ENCODE data around the gene ADCY2.

The ADCY2 gene

DNA sequence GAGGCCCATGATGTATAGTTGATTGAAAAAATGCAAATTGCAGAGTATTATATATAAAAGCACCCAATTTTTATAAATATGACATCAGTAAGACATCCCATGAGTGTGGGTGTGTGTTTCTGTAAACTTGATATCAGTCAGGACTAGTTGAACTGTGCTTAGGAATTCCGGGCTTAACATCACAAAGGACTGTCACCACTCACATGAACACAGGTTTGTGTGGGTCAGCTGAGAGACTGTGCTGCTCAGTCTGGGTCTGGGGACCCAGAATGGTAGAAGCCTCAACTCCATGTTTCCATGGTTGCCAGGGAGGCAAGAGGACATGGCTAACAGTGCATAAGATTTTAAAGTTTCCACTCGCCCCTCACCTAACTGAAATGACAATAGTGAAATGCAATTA lies 120.3 kb downstream of the ADCY2 start:
- no peak for DNase-seq (ENCODE audit: low read depth)

DNA sequence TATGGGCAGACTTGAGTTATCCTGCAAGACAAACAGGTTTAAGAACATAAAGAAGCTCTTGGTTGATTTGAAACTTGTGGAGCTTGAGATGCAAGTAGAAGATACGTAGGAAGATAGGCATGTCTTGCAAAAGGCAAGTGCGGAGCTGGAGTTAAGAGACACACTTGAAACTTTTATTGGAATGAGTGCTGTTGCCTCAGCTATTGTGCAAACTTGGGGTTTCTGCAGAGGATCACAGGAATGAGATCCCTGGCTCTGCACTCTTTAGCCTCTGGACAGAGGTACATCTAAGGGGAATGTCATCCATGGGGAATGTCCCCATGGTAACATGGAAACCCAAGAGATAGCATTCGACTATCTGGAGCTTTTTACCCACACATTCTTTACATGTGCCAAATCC lies 121.1 kb downstream of the ADCY2 start:
- no peak for DNase-seq (ENCODE audit: low read depth)

DNA sequence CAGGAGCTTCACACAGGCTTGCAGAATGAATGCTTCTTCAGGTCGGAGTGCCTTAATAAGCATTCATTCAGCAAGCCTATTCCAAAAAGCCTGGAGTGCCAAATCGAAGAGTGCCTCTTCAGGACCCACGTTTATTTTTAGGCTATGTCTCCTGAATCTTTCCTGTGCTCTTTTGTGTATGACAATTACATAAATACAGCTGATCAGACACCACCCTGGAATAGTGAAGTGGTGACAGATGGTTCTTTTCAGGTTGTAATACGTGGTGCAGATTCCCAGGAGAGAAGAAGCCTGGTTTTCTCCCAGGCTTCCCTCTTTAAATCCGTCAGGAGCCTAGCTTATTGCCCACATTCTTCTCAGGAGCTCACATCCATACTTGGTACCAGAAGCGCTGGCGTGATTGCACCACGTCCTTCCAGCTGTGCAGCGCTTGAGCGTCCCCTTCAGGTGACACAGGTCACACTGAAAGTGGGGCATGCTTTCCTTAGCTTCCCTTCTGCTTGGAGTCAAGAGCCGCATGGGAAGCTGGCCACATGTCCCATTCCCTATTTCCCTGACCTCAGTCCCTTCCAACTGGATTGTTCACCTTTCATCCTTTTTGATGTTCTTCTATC lies 123.1 kb downstream of the ADCY2 start:
- DNase-seq (ENCODE audit: low read depth), result no peak

DNA sequence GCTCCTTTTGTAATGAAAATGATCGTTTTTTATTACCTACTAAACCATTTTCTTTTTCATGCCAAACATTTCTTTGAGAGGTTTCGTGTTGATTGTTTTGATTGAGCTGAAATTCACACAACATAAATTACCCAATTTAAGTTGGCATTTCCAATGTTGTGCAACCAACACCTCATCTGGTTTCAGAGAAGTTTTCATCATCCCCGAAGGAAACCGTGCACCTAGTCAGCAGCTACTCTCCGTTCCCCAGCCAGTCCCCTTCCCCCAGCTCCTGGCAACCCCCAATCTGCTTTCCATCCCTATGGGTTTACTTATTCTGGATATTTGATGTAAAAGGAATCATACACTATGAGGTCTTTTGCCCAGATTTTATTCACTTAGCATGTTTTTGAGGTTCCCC lies 123.6 kb downstream of the ADCY2 start:
- DNase-seq (ENCODE audit: low read depth), result no peak

- DNase-seq (ENCODE audit: low read depth), result no peak
Observed at GRCh38 chr5:7529880-7530279, 133.9 kb downstream of the ADCY2 start.

DNA sequence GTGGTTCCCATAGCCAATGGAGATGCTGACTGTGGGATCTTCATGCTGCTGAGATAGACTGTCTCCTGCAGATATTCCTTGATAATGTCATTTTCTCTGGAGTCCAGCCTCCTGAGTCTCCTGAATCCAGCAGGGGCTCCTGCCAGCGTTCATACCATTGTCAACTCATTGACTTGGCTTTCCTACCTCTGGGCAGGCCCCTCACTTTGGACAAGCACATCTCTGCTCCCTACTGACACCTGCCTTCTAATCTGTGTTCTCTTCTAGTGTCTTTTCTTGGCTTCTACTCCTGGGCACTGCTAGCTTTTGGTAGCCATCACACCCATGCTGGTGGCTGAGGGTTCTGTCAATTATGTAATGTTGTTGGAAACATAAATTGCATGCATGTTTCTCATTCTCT lies 138.0 kb downstream of the ADCY2 start:
- DNase-seq (ENCODE audit: low read depth), result no peak

DNA sequence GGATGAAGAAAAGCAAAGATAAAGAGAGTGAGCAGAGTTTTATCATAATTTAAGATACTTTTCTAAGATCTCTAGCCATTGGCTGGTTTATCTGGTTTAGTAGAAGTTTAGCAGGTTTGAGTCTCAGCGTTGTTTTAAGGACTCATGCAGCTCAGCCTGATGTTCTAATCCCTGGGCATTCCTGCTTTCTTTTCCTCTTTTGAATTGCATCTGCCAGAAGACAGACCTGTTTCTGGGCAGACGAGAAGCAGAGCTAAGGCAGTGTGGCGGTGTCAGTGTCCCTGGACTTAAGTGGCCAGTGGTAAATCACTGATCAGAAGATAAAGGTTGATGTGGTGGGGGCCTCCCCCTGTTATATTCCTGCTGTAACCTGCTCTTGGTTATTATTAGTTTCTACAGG lies 138.6 kb downstream of the ADCY2 start:
- DNase-seq (ENCODE audit: low read depth), result no peak

DNA sequence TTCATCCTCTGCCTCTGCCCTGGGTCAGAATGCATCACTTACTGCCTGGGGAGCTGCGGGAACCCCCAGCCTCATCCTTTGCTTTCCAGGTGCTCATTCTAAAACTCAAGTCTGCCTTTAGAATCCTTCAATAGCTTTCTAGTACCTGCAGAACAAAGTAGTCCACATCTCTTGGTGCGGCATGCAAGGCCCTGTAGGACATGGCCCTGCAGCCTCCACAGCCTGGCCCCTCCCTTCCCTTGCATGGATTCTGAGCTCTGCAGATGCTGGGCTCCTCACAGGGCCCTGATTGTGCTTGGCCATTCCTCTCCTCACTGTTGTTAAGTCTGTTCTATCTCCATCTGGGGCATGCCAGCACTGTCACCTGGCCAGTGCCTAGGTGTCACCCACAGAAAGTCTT lies 141.6 kb downstream of the ADCY2 start:
- no peak for DNase-seq (ENCODE audit: low read depth)

GRCh38 chr5:7539571-7539970 lies 143.6 kb downstream of the ADCY2 start:
- DNase-seq (ENCODE audit: low read depth), result no peak

GRCh38 chr5:7540736-7541485 lies 145.0 kb downstream of the ADCY2 start:
- no peak for DNase-seq (ENCODE audit: low read depth)

DNA sequence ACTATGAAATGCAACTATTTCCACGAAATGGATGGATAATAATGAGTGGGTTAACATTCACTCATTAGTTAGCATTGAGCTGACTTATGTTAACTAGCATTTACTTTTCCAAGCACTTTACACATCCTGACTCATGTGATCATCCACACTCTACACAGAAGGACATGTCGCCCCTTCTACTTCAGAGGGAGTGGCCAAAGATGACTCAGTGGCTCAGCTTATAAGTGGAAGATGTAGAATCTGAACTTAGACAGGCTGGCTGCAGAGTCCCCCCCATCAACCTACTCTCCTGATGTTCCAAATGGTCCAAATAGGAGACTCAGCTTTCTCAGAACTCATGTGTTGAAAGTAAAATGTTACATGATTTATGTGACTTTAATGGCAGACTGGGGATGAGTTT lies 146.0 kb downstream of the ADCY2 start:
- no peak for DNase-seq (ENCODE audit: low read depth)

DNA sequence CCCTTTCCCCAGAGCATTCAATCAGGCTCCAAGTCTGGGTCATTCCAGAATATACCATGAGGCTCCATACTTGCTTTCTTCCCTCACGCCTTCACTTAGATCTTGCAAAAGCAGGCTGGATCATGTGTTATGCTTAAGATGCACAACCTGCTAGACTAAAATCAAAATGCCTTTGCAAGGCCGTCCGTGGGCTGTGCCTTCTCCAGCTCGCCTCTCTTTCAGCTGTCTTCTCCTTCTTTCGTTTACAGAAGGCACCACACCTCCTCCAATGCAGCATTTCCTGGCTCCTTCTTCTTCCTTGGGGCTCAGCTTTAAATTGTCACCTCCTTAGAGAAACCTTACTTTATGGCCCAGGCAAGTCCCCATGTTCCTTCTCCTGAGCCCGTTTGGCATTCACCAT lies 150.6 kb downstream of the ADCY2 start:
- DNase-seq (ENCODE audit: low read depth), result no peak

DNA sequence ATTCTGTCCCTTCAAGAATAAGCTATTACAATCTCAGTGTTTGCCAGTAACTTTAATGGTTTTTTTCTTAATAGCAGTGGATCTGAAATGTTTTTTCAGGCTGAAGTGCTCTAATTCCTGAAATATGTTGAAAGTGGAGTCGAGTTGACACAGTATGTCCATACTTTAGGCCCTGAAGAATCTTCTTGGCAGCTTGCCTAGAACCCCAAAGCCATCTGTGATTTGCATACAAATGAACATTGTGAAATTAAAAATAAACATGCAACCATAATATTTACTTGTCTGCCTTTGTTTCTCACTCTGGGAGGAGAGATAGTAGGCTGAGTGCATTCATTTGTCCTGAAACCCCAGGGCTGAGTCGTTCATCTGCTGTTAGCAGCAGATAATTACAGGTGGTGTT lies 152.7 kb downstream of the ADCY2 start:
- DNase-seq (ENCODE audit: low read depth), result no peak

GRCh38 chr5:7565559-7565958 lies 169.6 kb downstream of the ADCY2 start:
- no peak for DNase-seq (ENCODE audit: low read depth)

DNA sequence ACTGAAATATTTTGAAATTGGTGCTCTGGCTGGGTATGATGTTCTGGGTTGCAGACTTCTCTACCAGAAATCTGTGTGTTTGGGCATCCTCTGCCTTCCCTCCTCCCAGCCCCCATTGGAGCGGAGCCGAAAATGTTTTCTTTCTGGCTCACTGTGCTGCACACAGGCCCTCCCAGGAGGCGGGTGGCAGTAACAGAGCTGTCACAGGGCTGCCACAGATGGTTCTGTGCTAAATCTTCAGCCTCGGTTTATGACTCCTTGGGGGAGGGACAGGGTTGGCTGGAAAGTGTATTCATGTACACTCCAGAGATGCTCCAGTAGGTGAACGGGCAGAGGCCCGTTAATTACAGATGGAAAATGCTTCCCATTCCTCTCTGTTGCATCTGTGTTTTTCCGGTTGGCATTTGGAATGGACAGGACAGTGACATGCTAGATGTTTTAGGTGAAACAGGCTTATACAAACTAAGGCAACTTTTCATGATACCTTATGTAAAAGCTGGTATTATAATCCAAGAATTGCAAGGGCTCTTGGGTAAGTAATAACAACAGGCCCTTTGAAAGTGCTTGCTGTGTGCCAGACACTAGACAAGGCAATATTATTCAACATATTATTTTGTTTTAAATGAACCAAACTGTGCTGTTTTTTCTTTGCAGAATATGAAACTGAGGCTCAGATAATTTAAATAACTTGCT lies 180.2 kb downstream of the ADCY2 start:
- no peak for DNase-seq (ENCODE audit: low read depth)

DNA sequence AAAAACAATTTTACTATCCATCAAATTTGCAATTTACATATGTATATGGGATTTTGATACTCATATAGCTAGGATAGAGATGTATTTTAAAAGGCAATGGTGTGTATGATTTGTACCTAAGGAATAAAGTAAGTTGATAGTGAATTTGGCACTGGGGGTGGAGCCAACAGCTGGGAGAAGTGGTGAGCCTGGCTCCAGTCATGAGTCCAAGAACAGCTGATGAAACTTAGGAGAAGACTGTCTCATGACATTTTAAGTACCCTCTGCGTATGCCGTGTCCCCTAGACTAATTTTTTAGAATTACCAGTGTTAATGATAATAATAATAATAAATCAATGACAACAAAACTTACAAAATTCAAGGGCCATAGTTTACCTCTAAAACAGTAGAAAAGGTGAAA lies 181.4 kb downstream of the ADCY2 start:
- no peak for DNase-seq (ENCODE audit: low read depth)

GRCh38 chr5:7578071-7578470 lies 182.1 kb downstream of the ADCY2 start:
- DNase-seq (ENCODE audit: low read depth), result no peak

GRCh38 chr5:7584749-7585148 lies 188.8 kb downstream of the ADCY2 start:
- DNase-seq (ENCODE audit: low read depth), result no peak

DNA sequence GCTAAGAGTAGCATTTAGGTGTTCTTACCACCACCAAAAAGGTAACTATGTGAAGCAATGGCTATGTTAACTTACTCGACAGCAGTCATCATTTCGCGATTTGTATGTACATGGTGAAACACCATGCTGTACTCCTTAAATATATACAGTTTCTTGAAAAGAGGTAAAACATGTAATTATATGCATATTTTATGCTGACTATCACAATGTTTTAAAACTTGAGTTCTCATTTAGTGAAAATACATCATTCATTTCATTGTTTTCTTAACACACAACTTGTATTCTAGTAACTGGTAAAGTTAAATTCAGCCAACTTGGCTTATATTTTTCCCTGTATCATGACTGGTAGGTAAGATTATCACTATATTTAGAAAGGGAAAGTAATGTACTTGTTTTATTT lies 189.9 kb downstream of the ADCY2 start:
- DNase-seq (ENCODE audit: low read depth), result no peak

DNA sequence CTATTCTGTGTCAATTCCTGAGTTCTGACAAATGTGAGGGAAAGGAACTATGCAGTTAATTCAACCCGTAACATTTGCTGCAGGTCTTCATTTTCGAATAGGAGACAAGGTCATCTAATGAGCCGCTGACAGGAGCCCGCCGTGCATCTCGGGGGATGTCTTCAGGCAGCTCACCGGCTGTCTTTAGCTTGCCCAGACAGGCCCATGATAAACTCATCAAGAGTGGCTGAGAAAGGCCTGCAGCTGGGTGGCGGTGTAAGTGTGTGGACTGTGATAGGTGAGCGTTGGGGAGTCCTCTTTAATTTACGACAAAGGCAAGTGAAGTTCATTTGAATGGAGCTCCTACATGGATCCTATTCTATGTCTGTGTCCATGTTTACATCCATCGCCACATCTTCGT lies 190.5 kb downstream of the ADCY2 start:
- no peak for DNase-seq (ENCODE audit: low read depth)

- DNase-seq (ENCODE audit: low read depth), result no peak
Observed at GRCh38 chr5:7589800-7590199, 193.9 kb downstream of the ADCY2 start.

DNA sequence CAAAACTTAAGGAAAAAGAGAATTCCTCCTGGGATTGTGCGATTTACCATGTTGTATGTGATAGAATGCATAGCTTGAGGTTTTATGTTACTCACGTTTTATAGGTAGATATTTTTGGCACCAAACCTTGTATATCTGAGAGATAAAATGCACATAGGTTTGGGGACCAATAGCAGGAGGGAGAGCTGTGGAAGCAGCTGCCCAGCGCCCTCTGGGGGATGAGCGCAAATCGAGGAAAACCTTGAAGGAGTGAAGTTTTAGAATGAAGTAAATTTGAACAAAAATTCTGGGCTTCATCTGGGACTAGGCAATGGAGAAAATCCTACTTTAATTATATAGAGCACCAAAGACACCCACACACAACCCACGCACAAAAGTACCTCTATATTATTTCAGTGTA lies 197.0 kb downstream of the ADCY2 start:
- DNase-seq (ENCODE audit: low read depth), result no peak

GRCh38 chr5:7597059-7597642 lies 201.2 kb downstream of the ADCY2 start:
- DNase-seq (ENCODE audit: low read depth), result no peak

Measured in stromal cell of bone marrow (primary cell).